HTR-8/SVneo (cell line): ENCODE measurements around the gene MAML1.

Experiments
- DNase-seq: peaks from one replicate; pipeline ENCODE4 v3.0.0; 2011; ENCODE audit warnings: low spot score, mixed read lengths; ENCODE audit not compliant: insufficient read length
- FAIRE-seq: peaks from 2 replicates; lab custom pipeline; 2011; peaks lifted over from hg19 to GRCh38; lab: Jason Lieb, UNC

Gene MAML1

DNA sequence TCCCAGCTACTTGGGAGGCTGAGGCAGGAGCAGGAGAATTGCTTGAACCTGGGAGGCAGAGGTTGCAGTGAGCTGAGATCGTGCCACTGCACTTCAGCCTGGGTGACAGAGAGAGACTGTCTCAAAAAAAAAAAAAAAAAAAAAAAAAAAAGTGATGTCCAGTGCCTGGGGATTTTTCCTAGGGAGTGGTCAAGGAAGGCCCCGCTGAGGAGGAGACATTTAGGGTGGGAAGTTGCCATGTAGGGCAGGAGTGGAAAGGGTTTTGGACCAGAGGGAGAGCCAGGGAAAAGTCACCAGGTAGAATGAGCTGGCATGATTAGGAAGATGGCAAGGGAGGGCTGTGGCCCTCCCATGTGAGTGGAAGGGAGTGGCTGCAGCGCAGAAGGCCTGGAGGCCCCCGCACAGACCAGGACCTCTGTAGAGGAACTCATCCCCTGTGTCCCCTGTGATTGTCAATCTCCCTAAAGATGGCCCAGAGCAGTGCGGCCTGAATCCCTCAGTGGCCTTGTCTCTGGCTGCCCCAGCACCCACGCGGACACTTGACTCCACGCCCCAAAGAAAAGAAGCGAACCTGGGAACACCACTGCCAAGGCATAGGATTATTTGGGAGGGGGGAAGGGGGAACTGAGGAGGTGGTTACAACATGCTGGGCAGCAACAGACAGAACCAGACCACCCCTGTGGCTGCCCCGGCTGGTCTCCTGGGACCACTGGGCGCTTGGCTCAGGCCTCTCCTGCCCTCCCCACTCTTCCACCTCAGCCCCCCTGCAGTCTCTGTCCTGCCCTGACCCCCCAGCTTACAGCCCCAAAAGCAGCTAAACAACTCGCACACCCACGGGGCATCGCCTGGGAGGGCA lies 85.5 kb downstream of the MAML1 start:
- FAIRE-seq: no peak
- DNase-seq: no peak

DNA sequence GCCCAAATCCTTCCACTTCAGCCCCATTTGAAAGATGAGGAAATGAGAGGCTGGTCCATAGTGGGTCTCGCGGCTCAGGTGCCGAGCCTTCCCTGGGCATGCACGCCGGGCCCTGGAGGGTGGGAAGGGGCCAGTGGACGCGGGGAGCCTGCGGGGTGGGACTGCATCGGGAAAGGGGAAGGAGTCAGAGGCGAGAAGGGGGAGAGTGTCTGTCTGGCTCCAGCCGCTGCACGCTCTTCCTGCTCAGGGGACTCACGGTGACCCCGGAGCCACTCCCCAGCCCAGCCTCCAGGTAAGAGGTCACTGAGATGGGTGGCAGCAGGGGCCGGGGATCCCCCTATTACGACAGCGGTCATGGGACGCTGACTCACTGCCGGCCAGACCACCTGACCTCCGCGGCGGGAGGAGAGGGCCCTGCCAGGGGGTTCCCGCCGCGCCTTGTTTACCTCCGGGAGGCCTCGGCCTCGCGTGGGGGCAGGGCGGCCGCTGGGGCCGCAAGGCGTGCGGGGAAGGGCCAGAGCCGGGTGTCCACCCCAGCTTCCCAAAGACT lies 86.2 kb downstream of the MAML1 start:
- FAIRE-seq: no peak
- DNase-seq: peak; percentile 93

DNA sequence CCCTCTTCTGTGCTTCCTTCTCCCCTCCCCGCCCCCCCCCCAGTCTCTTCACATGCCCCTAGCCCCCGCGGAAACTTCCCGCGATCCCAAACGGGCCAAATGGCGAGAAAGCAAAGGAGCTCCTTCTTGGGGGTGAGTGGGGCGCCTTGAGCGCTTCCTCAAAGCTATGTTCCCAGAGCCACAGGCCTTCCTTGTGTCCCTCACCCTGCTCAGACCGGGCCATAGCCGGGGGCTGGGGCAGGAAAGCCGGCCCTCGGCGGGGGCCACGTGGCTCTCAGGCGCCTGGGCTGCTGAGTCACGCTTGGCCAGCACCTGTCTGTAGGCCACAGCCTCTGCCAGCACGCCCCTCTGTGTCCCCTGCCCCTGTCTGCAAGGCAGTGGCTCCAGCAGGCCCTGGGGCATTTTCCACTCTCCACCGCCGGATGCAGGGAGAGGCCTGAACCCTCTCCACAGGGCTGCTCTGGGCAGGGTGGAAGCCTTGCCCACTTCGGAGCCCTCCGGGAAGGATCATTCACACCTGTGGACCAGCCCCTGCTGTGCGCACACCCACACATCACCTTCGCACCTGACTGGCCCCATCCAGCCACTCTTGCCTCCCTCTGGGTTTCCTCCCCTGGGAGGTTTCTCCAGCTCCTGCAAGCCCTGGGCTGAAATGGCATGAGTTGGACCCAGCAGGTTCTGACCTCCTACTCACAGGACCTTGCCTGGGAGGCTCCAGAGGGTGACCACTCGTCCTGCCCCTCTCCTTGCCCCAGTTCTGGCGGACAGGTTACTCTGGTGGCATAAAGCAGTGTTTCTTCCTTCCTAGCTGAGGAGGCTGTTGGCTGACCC lies 86.9 kb downstream of the MAML1 start:
- peak; percentile 64 for DNase-seq
- peak; percentile 26 for FAIRE-seq

DNA sequence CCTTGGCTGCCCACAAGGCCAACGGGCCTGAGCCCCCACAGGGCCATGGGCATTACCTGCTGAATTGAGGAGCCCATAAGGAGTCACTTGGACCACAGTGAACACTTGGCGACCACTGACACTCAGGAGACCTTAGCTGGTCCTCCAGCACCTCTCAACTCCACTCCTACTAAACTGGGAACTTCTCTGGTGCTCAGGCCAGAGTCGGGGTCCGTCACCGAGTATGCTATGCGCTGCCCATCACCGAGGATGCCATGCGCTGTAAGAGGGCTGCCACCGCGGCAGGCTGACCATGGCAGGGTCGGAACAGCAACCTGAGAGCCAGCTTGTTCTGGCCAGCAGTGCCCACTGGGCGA lies 87.5 kb downstream of the MAML1 start:
- FAIRE-seq: no peak
- DNase-seq: no peak

DNA sequence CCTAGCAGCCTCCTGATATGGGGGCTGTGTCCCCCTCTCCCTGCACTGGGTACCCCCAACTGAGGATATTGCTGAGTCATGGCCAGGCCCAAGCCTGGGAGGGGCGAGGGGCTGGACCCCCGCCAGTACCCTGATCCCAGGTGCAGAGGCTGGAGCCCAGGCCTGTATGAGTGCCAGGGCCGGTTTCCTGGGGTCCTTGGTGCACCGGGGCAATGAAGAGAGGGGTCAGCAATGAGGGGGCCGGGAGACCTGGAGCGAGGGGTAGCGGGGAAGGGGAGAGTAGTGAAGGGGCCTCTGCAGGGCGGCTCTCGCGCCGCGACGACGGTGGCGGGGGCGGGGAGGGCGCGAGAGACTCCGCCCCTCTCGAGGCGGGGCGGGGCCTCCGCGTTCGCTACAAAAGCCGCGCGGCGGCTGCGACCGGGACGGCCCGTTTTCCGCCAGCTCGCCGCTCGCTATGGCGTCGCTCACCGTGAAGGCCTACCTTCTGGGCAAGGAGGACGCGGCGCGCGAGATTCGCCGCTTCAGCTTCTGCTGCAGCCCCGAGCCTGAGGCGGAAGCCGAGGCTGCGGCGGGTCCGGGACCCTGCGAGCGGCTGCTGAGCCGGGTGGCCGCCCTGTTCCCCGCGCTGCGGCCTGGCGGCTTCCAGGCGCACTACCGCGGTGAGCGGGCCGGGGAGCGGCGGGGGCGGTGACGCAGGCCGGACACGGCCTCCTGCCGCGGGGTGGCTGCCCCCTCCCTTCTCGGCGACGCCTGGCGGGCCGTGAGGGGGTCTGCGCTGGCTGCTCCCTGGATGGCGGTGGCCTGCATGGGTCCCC lies 88.1 kb downstream of the MAML1 start, which contains the start of gene SQSTM1:
TSS of gene SQSTM1 (plus strand) at position 423 of the 815 bp plus-strand sequence. CDS start at position 455, 32 bp downstream.
- FAIRE-seq: peak; percentile 74
- peak; percentile 65 for DNase-seq

DNA sequence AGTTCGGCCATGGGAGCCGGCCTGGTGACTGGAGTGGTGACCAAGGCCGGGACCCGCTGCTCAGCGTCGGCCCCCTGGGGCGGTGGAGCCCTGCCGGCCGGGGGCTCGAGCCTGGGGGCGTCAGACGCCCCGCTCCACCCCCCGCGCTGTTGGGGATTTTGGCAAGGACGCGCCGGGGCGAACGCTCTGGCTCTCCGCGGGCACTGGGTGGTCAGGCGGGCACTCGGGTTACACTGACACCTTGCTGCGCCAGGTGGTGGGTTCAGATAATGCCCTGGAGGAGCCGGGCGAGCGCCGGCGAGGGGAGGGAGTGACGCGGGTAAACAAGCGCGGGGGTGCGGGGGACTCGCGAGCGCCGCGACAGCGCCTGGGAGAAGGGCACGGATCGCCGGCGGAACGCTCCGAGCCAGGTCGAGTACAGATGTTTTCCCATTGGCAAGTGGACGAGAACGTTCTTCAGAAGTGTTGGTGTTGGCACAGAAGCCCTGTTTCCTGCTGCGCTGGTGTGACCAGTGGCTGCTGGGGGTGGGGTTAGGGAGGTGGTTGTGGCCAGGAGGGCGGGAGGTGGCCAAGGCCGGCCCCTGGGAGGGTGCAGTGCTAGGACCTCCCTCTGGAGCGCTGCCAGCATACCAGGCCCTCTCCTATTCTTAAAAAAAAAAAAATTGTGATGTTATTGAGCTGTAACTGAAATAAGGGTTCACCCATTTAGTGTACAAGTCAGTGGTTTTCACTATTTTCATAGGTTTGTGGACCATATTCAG lies 88.9 kb downstream of the MAML1 start:
- DNase-seq: peak; percentile 84
- FAIRE-seq: peak; percentile 65

DNA sequence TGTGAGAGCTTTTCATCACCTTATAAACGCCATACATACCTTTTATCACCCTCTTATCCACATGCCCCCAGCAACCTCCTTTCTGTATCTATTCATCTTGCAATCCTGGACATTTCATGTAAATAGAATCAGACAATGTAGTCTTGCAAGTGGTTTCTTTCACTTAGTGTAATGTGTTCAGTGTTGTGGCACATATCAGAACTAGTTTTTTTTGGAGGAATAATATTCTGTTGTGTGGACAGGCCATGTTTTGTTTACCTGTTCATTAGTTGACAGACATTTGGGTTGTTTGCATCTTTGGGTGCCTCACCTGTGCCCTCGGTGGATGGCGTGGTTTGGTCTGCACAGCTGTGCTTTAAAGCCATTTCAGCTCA lies 89.4 kb downstream of the MAML1 start:
- FAIRE-seq: no peak
- no peak for DNase-seq

DNA sequence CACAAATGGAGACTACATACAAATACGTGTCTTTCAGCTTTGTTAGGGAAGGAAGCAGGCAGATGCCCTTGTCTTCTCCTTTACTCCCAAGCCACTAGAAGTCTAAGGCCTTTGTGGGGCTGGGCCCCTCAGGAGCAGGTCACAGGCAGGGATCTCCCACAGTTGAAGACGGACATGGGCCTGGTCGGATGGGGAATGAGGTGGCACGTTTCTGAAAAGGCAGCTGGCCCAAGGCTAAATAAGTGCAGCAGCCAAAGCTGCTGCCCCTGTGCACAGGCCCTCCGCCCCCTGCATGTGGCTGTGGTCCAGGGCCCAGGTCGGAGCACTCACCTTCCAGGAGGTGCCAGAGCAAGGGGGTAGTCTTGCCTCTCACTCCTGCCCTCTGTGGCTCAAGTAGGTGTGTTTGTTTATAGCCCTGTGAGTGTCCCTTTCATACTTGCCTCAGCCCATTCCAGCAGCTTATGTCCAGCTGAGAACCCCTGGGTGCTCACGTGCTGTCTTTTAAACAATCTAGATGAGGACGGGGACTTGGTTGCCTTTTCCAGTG lies 89.9 kb downstream of the MAML1 start:
- DNase-seq: no peak
- FAIRE-seq: no peak

DNA sequence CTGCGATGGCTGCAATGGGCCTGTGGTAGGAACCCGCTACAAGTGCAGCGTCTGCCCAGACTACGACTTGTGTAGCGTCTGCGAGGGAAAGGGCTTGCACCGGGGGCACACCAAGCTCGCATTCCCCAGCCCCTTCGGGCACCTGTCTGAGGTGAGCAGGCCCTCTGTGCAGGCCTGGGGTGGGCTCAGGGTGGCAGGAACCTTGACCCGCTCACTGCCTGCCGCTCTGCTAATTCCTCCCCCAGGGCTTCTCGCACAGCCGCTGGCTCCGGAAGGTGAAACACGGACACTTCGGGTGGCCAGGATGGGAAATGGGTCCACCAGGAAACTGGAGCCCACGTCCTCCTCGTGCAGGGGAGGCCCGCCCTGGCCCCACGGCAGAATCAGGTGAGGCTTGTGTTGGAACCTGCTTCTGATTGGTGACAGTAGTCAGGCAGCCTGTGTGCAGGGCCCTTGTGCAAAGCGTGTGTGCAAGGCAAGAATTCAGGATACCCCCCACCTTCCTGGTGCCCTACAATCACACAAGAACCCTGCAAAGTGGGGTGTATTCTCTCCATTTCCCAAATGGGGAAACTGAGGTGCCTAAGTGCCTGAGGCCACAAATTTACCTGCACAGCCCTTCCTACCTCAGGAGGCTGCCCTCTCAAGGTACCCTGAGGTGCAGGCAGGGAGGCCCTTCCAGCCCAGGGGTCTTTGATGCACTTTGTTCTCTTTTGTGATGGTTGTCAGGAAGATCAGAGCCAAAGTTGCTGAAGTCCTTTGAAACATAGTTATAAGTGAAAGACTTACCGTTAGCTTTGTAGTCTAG lies 91.5 kb downstream of the MAML1 start:
- FAIRE-seq: no peak
- DNase-seq: no peak

DNA sequence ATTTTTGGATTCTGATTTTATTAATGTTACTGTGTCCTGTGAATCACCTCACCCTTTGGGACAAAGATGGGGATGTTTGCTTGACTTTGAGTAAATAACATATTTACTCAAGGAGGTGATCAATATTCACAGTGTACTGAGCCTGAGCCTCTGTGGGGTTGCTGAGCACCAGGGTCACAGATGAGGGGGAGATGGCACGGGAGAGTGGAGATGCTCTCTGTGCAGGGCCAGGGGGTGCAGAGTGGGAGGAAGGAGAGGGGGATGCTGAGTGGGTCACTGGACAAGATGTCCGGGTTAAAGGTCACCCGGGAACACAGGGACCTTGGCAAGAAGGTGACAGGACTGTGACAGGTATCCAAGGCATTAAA lies 92.1 kb downstream of the MAML1 start:
- DNase-seq (no peak), FAIRE-seq (no peak)

DNA sequence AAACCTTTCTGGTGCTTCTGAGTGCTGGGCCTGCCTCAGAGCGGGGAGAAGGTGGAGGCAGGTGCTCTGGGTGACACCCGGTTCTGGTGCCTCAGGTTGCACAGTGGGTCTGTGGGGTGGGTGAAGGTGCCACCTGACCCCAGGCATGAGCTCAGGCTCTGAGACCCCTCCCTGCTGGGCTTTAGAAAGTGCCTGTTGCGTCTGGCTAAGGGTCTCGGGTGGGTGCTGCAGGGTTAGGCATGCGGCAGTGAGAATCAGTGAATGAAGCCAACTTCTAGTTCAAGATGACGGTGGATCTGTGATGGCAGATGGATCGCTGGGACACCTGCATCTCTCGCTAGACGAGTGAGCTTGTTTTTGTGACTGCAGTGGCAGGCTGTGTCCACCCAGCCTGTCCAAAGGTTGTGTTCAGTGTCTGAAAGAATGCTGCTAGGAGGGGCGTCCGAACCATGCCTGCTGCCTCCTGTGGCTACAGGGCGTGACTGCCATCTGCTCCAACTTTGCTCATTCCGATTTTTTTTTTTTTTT lies 93.1 kb downstream of the MAML1 start:
- FAIRE-seq: no peak
- no peak for DNase-seq
